ENCODE results near the gene BIK. TPM values are rescaled to one million over a fixed set of nuclear protein-coding genes. Genes with fewer than 3 reads are reported as not detected.

BIK gene
- total RNA-seq, 1 experiment from 2014 or later: 3.2 TPM

GRCh38 chr22:43066844-43067385 is 43.6 kb upstream of the BIK start:
- H3K9me3 Mint-ChIP-seq: no peaks in the 10 kb centered on the region
- CTCF ChIA-PET: interaction anchor here (0.6 kb wide), 1 partner anchor 417 kb away, joined by 3 read pairs; no protein-coding TSS in a partner anchor

More at GRCh38 chr22:43066844-43067385, 43.6 kb upstream of the BIK start:
- no peak overlapping the region for H3K27ac Mint-ChIP-seq
- H3K36me3 Mint-ChIP-seq: no peaks in the 10 kb centered on the region
- no peak overlapping the region for H3K4me3 Mint-ChIP-seq
- no peaks in the 10 kb centered on the region for H3K27me3 Mint-ChIP-seq (ENCODE audit: low read depth)
- POLR2A ChIA-PET: no interaction called here
- DNase-seq (ENCODE audit: low spot score): no peak
- no peak for ATAC-seq
- TF ChIP-seq E2F5 (CRISPR knock-in tag; IDR thresholded peaks at IDR 0.05) (no peak), FOXP1 (CRISPR knock-in tag; IDR thresholded peaks at IDR 0.05; ENCODE audit: borderline replicate concordance) (no peak), OVOL2 (CRISPR knock-in tag; IDR thresholded peaks at IDR 0.05; ENCODE audit: borderline replicate concordance) (no peak), AR (CRISPR knock-in tag; IDR thresholded peaks at IDR 0.05) (no peak), MLX (CRISPR knock-in tag; IDR thresholded peaks at IDR 0.05) (no peak), ARID4B (CRISPR knock-in tag; IDR thresholded peaks at IDR 0.05; ENCODE audit: borderline replicate concordance) (no peak), IRF2 (CRISPR knock-in tag; IDR thresholded peaks at IDR 0.05; ENCODE audit: borderline replicate concordance, low read depth) (no peak), ZBTB21 (CRISPR knock-in tag; IDR thresholded peaks at IDR 0.05; ENCODE audit: borderline replicate concordance) (no peak)
- TF ChIP-seq, protein P1, sequence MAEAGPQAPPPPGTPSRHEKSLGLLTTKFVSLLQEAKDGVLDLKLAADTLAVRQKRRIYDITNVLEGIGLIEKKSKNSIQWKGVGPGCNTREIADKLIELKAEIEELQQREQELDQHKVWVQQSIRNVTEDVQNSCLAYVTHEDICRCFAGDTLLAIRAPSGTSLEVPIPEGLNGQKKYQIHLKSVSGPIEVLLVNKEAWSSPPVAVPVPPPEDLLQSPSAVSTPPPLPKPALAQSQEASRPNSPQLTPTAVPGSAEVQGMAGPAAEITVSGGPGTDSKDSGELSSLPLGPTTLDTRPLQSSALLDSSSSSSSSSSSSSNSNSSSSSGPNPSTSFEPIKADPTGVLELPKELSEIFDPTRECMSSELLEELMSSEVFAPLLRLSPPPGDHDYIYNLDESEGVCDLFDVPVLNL (CRISPR knock-in tag; IDR thresholded peaks at IDR 0.05; ENCODE audit: borderline replicate concordance, low read depth): no peak
- TF ChIP-seq, protein P2, sequence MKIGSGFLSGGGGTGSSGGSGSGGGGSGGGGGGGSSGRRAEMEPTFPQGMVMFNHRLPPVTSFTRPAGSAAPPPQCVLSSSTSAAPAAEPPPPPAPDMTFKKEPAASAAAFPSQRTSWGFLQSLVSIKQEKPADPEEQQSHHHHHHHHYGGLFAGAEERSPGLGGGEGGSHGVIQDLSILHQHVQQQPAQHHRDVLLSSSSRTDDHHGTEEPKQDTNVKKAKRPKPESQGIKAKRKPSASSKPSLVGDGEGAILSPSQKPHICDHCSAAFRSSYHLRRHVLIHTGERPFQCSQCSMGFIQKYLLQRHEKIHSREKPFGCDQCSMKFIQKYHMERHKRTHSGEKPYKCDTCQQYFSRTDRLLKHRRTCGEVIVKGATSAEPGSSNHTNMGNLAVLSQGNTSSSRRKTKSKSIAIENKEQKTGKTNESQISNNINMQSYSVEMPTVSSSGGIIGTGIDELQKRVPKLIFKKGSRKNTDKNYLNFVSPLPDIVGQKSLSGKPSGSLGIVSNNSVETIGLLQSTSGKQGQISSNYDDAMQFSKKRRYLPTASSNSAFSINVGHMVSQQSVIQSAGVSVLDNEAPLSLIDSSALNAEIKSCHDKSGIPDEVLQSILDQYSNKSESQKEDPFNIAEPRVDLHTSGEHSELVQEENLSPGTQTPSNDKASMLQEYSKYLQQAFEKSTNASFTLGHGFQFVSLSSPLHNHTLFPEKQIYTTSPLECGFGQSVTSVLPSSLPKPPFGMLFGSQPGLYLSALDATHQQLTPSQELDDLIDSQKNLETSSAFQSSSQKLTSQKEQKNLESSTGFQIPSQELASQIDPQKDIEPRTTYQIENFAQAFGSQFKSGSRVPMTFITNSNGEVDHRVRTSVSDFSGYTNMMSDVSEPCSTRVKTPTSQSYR (CRISPR knock-in tag; IDR thresholded peaks at IDR 0.05): no peak
- H3K4me1 Mint-ChIP-seq: no peaks in the 10 kb centered on the region

All from WTC11 (cell line).